Left colon (tissue), 2 donors: ENCODE measurements around the gene IKBKG. TPM values are rescaled to one million over a fixed set of nuclear protein-coding genes. Genes with fewer than 3 reads are reported as not detected.
"Not testable (repeated sequence)": the region's sequence is repeated elsewhere in the genome, so short reads cannot be mapped to it uniquely, and the experiment has no call there.

Experiments used
- ATAC-seq: fragments of 200-7000 bp; cut with Tn5 transposase; one replicate; pipeline ENCODE4 v1.9.1; 2020; ENCODE audit warnings: mild to moderate bottlenecking, moderate library complexity
- DNase-seq, 2 donors: peaks; one replicate each; pipeline ENCODE4 v3.0.0-alpha.2; 2020
- intact Hi-C, 2 donors: fragments of 100-400 bp; cut with DNase I in 1 of 2; cut with micrococcal nuclease in 1 of 2; formaldehyde crosslinking; loops; one replicate each; pipeline versions ENCODE4 v1.11.2 to v1.14.0; 2022; cut with DNase I, micrococcal nuclease
- long read RNA-seq: library from polyadenylated mRNA; unstranded; transcript quantifications from one replicate; pipeline ENCODE4 v2.0.0, GENCODE V29; 2021
- total RNA-seq, 2 donors: library from RNA; stranded (reverse); fragmentation: NEBNext Ultra II Directional; extraction: Animal tissue kit (Norgen Biotek cat#: 25700); gene quantifications; one replicate each; pipeline ENCODE4 v1.2.1, GENCODE V29; 2021
- donor health status: DM: no; HTN: no; CAD: no.
- donor health status: DM: yes; HTN: yes; CAD: no.

IKBKG gene, protein sequence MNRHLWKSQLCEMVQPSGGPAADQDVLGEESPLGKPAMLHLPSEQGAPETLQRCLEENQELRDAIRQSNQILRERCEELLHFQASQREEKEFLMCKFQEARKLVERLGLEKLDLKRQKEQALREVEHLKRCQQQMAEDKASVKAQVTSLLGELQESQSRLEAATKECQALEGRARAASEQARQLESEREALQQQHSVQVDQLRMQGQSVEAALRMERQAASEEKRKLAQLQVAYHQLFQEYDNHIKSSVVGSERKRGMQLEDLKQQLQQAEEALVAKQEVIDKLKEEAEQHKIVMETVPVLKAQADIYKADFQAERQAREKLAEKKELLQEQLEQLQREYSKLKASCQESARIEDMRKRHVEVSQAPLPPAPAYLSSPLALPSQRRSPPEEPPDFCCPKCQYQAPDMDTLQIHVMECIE
- 10 to 100 TPM; 26.5 to 29.1 TPM for total RNA-seq
- long read RNA-seq, transcript IKBKG-206 (10 exons, 2,299 nt): major isoform, 15 of 21 reads
- long read RNA-seq, partial matches to known transcripts: 4 of 21 reads
- long read RNA-seq, other reads (novel, unspliced or antisense): 1 of 21 reads

DNA sequence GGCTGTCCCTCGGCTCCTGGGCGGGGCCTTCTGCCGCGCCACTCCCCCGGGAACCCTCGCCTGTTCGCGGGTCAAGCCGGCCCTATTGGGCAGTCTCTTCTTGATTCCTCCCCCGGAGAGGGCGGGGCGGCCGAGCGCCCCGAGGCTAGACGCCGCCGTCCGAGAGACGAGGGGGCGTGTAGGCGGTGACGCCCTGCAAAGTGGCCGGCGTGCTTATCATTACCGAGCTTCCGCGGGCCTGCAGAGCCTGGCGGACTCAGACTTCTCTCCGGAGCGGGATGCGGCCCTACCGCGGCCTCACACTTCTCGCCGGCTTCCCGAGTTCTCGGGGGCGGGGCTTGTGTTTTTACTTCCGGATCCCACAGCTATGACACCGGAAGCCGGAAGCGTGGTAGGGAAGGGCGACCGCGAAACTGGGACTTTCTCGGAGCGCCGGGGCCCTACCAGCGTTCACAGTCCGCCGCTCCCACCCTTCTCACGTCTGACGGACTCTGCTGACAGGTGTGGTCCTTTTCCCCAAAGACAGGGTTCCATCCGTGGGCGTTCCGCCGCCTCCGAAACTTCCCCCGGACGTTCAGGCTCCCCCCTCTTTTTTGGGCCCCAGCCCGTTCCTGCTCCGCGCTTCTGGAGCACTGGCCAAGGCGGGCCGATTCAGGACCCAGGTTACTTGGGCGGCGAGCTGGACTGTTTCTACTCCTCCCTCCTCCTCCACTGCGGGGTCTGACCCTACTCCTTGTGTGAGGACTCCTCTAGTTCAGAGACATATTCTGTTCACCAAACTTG is at the start of gene IKBKG:
IKBKG (plus strand) TSS at position 376 of the 783 bp plus-strand sequence. CDS start 4,383 bp downstream, outside the sequence.
- peak; percentile 88 to 92 for DNase-seq
- intact Hi-C loops: no loop called here

DNA sequence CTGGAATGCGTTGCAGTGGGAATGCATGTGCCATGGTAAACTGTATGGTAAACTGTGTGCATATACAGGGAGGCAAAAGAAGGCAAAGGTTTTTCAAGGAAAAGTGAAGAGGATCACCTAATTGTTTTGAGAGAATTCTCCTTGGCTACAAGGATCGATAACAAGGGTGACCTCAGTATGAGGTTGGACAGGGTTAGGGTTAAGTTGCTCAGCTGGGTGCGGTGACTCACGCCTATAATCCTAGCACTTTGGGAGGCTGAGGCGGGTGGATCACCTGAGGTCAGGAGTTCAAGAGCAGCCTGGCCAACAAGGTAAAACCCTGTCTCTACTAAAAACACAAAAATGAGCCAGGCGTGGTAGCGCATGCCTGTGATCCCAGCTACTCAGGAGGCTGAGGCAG is 46.0 kb upstream of the IKBKG start:
- intact Hi-C loops, ATAC-seq, DNase-seq: not testable (repeated sequence)

More for the DNA sequence above, at the start of gene IKBKG:
- ATAC-seq: peak; percentile 90

DNA sequence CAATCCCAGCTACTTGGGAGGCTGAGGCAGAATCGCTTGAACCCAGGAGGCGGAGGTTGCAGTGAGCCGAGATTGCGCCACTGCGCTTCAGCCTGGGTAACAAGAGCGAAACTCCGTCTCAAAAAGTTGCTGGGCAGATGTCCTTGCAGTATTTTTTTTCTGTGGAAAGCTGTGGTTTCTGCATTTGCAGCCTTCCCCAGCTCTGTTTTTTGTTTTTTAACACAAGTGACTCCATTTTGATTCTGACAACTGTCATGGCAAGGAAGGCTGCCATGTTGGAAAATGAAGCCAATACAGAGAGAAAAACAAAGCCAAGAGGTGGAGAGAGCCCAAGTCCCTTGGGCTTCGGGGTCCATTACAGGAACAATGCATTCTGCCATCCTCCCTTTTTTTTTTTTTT is 45.3 kb upstream of the IKBKG start:
- intact Hi-C loops: no loop called here
- ATAC-seq (no peak), DNase-seq (no peak)

DNA sequence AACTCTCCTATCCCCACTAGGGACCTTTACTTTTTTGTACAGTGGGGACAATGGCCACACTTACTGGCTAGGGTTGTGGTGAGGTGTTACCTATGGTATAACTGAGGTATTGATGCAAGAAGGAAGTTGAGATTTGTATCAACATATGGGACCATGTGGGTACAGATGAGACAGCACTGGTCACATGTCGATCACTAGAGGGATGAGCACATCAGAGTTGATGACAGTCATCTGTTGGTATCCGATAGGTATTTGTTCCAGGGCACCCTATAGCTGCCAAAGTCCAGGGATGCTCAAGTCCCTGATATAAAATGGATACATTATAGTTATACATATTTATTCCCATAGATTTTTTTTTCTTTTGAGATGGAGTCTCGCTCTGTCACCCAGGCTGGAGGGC is 44.4 kb upstream of the IKBKG start:
- ATAC-seq (peak; percentile 14), DNase-seq (no peak)
- intact Hi-C loops: no loop called here

DNA sequence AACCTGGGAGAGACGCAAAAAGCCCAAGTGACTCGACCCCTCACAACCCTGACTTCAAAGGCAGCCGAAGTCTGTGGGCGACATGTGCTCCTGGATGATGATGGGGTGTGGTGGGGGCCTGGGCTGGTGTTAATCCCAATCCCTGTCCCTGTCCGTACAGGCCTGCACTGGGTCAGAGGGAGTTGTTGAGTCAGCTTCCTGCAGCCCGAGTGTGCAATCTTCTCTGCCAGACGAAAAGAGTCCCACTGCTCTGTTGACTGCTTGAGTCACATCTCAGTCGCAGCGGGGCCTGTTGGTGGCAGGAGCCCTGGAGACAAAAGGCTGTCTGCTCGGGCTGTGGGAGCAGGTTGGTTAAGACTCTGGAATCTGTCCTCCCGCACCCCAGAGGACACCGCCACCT is 41.7 kb upstream of the IKBKG start:
- ATAC-seq: no peak
- DNase-seq: no peak
- intact Hi-C loops: no loop called here

DNA sequence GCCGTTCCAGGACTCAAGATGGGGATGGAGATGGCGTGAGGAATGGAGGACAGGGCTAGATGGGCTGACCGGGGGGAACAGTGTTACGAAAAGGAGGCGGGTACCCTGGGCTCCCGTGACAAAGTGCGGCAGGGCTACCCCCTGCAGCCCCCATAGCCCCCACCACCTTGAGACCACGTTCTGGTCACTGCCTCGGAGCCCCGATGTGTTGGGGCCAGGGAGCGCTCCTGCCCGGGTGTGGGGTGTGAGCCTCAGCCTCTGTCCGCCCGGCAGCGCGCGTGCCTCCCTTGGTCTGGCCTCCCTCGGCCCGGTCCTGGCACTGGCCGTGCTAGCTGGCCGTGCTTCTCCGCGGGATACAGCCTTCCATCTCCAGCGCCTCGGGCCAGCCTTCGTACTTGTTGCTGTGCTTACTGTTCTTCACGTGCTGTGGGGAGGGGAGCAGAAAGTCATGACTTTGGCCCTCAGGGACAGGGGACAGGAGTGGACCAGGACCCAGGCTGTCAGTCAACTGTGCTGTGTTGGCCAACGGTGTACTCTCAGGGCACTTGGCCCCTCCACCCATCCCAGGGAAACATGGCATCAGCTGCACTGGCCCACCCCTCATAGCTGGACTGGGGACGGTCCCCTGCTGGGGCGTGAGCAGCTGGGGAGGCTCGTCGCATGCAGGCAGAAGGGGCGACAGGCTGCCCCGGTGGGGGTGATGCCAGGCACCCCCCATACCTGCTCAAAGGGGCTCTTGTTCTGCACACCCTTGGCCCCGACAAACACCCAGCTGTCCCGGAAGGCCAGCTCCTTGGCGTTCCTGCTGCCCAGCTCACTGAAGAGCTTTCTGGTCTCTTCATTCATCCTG is 40.7 kb upstream of the IKBKG start:
- ATAC-seq (peak; percentile 9), DNase-seq (no peak)
- intact Hi-C loops: no loop called here

DNA sequence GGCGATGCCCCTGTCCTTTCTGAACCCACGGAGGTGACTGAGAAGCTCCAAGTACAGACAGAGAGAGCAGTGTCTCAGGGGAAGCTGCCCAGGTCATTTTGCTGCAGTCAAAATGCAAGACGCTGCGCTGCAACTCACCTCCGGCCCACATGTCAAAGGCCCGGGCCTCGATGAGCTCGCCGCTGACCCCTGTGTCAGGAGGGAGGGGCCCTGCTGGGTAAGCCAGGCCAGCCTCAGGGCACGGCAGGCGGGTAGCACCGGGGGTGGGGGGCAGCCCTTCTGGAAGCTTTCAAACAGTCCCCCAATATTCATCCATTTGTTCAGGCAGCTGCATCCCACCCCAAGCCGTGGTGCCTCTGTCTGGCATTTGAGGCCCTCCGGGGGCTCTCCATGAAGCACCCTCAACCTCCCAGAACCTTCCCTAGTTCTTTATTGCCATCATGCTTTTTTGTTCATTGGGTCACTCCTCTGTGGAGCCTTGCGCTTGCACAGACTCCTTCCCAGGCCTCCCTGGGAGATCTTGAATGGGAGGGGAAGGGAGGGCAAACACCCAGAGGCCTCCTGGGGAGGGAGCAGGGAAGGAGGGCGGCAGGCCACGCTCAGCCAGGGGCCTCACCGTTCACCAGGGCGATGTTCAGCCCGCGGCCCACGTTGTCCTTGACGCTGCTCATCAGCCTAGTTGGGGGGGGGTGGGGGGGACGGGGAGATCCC is 39.6 kb upstream of the IKBKG start:
- no peak for ATAC-seq
- no peak for DNase-seq
- intact Hi-C loops: no loop called here

DNA sequence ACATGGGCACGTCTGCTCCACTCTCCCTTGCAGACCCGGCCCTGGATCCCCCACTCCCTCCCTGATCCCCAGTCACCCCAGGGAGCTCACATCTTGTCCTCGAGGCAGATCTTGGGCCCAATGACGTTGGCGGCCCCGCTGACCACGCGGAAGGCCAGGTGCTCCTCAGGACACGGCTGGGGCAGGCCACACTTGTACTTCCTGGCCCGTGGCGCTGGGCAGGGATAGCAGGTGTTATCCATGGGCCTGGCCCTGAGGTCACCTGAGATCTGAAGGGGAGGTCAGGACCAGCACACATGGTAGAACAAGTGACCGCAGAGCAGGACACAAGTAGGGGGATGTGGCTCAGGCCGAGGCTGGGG is 39.1 kb upstream of the IKBKG start:
- intact Hi-C loops: no loop called here

DNA sequence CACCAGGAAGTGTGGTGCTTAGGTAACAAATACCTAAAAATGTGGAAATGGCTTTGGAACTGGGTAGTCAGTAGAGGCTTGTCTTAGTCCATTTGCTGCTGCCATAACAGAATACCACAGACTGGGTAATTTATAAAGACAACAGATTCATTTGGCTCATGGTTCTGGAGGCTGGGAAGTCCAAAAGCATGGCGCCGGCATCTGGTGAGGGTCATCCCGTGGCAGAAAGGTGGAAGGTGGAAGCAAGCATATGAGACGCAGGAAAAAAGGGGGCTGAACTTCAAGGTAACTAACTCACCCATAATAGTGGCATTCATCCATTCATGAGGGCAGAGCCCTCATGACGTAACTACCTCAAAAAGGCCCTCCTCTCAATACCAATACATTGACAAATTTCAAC is 38.0 kb upstream of the IKBKG start:
- ATAC-seq: no peak
- DNase-seq: no peak
- intact Hi-C loops: no loop called here

More for the DNA sequence above, 39.1 kb upstream of the IKBKG start:
- DNase-seq (no peak), ATAC-seq (no peak)

DNA sequence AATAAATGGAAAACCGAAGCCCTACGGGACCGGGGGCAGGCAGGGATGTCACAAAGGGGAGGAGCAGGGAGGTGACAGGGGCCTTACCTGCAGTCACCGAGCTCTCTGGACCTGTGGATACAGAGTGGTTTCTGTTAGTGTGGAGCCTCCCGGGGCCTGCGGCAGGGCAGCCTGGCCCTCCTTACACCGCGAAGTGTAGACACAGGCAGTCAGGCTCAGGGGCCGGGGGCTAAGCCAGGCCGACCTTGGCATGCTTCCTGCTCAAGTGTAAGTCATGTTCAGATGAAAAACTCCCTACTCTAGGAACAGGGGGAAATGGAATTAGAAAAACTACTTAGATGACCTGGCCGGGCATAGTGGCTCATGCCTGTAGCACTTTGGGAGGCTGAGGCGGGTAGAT is 35.7 kb upstream of the IKBKG start:
- intact Hi-C loops: no loop called here
- DNase-seq (no peak), ATAC-seq (no peak)

DNA sequence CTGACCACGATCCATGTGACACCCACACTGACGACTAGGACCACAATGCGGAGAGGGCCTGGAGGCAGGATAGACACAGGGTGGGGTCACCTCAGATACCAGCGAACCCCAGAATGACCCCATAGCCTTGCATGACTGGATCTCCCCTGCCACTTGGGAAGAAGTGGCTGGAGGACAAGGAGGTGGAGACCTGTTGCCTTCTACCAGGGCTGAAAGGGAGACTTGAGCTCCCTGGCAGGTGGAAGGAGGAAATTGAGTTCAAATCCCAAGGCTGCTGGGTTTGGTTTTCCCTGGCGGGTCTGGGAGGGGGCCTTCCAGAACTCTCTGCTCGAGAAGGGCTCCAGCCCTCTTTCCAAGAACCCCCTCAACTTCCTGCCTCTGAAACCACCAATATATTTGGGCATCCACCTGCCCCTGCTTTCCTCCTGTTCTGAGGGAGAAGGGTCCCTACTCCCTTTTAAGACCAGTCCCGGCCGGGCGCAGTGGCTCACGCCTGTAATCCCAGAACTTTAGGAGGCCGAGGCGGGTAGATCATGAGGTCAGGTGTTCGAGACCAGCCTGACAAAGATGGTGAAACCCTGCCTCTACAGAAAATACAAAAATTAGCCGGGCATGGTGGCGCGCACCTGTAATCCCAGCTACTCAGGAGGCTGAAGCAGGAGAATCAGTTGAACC is 34.4 kb upstream of the IKBKG start:
- intact Hi-C loops: no loop called here
- ATAC-seq (no peak), DNase-seq (no peak)

DNA sequence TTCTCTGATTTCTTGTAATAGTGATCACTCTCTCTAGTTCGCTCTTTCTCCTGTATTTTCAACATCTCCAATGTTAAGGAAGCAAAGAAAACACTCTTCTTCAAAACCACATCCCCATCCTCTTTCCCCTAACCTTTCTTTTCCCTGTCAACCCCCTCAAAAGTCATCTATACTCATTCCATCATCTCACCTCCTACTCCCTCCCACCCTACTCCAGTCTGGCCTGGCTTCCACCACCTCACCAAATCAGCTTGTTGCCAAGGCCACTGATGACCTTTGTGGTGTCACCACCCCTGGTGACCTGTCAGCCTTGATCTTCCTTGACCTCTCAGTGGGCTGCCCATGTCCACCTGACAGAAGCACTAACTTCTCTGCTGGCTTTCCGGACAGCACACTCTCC is 33.7 kb upstream of the IKBKG start:
- intact Hi-C loops: no loop called here
- ATAC-seq (no peak), DNase-seq (no peak)

DNA sequence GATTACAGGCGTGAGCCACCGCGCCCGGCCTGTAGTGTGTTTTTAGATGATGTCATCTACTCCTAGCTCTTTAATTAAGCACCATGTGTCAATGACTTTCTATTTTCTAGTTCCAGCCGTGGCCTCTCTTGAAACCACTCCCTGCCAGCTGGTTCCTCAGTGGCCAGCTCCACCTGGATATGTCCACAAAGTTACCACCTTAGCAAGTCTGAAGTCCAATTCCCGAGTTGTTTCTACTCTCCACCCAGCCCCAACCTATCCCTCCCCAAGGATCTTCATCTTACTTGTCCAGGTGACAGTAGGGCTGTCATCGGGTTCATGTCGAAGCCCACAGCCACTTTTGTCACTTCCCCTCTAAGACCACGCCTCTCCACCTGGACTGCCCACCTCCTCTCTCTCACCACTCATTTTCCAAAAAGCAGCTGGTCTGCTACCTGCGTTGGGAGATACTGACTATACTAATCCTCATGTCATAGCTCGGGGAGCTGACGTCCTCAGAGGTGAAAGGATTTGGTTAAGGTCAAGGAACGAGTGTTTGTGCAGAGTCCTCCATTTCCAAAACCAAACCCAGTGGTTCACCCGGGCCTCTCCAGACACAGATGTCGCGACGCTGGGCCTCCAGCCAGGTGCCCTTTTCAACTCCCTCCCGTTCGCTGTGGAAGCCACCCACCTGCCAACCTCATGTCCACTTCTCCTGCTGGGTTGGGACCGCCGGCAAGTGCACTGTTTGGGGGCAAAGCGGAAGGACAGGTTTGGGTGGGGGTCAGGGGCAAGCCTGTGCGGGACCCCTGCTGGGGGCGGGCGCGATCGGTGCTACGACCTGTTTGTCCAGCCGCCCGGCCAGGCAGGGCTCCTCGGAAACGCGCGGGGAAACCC is 32.1 kb upstream of the IKBKG start:
- peak; percentile 54 to 75 for DNase-seq
- intact Hi-C loops: no loop called here
- peak; percentile 65 for ATAC-seq

DNA sequence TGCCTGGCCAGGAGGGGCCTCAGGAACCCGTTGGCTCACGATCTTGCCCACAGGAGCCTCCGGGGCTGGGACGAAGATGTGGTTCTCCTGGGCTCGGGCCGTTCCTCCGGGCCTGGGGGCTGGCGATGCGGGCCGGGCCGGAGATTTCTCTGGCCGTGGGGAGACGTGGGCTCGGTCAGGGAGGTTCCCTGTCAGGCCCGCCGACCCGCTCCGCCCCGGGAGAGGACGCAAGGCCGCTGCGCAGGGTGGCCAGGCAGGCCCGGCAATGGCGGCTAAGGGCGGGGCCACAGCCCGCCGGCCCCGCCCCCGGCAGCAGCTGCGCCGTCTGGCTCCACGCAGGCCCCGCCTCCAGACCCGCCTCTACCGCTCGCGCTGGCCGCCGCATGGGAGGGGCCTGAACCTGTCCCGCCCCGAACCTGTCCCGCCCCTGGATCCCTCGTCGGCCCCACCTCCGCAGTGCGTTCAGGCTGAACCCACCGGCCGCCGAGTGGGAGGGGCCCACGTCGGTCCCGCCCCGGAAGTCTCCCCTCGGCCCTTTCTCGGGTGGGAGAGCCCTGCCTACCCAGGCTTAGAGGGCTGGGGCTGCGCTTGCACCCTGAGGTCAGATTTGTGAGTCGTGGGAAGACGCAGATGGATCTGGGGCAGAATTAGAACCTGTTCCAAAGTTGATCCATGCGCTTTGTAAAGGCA is 31.3 kb upstream of the IKBKG start, which contains the start of gene FAM3A:
FAM3A (minus strand) TSS at position 267 of the 690 bp plus-strand sequence. CDS start 460 bp downstream, outside the sequence.
- intact Hi-C loops: no loop called here
- peak; percentile 81 for ATAC-seq

DNA sequence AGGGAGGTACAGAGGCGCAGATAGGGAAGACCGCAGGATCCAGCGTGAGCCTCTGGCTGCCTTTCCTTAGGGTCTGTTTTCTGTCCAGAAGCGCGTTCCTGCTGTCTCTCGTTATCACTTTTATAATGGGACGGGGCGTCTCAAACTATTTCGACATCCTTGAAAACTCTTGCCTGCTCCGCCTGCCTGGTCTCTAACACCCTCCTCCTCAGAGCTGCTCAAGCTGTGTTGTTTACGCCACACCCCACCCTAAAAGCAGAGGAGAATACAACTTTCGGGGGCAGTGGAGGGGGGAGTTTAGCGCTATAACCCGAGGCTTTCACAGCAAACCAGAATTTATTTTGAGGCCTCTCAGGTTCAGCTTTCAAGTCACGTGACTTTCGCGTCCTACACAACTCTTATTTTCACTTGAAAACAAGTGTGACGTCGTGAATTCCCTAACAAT is 30.7 kb upstream of the IKBKG start:
- intact Hi-C loops: no loop called here
- ATAC-seq (peak; percentile 3), DNase-seq (peak in 1 of 2 donors; percentile 53)

More for the DNA sequence above, 31.3 kb upstream of the IKBKG start, which contains the start of gene FAM3A:
- peak; percentile 91 to 94 for DNase-seq
